PFSK-1 (cell line): ENCODE data around the gene FASN. TPM values are rescaled to one million over a fixed set of nuclear protein-coding genes. Genes with fewer than 3 reads are reported as not detected.

ENCODE experiments used
- FOXP2 ChIP-seq: optimal IDR thresholded peaks from 2 replicates; pipeline ENCODE3; 2011; ENCODE audit warnings: borderline replicate concordance, control low read depth, inconsistent platforms; ENCODE audit not compliant: insufficient read depth; ENCODE audit errors: extremely low read length, extremely low read depth
- POLR2AphosphoS5 ChIP-seq: IDR thresholded peaks from 2 replicates; pipeline ENCODE4 v1.6.1; 2012; ENCODE audit warnings: low read depth, mild to moderate bottlenecking, control low read depth, low read length, moderate library complexity
- REST ChIP-seq, 2 experiments: IDR thresholded peaks; 2 replicates each; pipeline versions ENCODE4 v1.6.1 to v1.8.0; 2011 to 2012; ENCODE audit warnings: low read depth in 2 of 2, low read length in 2 of 2, control low read depth in 1 of 2, inconsistent platforms in 1 of 2, mild to moderate bottlenecking in 1 of 2, moderate library complexity in 1 of 2; ENCODE audit not compliant: insufficient read depth in 1 of 2
- SIN3A ChIP-seq: IDR thresholded peaks from 2 replicates; pipeline ENCODE4 v1.6.1; 2012; ENCODE audit warnings: mild to moderate bottlenecking, low read length, moderate library complexity, borderline replicate concordance; ENCODE audit not compliant: insufficient read depth
- TAF1 ChIP-seq: IDR thresholded peaks from 2 replicates; pipeline ENCODE4 v1.6.1; 2012; ENCODE audit warnings: low read length, control low read depth, borderline replicate concordance; ENCODE audit not compliant: insufficient read depth
- polyA plus RNA-seq: library from polyadenylated mRNA; unstranded; fragments of >200 nt; gene quantifications from one replicate; pipeline ENCODE4 v1.2.1, GENCODE V29; 2012; ENCODE audit warnings: low read depth, missing spikeins; ENCODE audit not compliant: insufficient read length

FASN gene
- 420 TPM for polyA plus RNA-seq

GRCh38 chr17:82098169-82098938, at the start of gene FASN:
TSS of gene FASN (minus strand) at chr17:82098236. CDS start at chr17:82096445, 1,791 bp downstream.
- TF ChIP-seq FOXP2 = no peak
- peak; percentile 86; the same call in 1 of the 2 replicates for TF ChIP-seq SIN3A
- TF ChIP-seq POLR2AphosphoS5 = peak; percentile 93
- peak; percentile 97 for TF ChIP-seq TAF1
- TF ChIP-seq REST (IDR thresholded peaks at IDR 0.05; ENCODE audit: insufficient read depth in 1 of 2, low read depth in 2 of 2, low read length in 2 of 2) = peak; percentile 36 to 42; a peak in 1 of 4 replicates

GRCh38 chr17:82146663-82147654, 48.9 kb upstream of the FASN start:
- no peak for TF ChIP-seq POLR2AphosphoS5
- no peak for TF ChIP-seq FOXP2
- TF ChIP-seq SIN3A = no peak
- TF ChIP-seq TAF1 = no peak
- TF ChIP-seq REST (IDR thresholded peaks at IDR 0.05; ENCODE audit: insufficient read depth in 1 of 2, low read depth in 2 of 2, low read length in 2 of 2) = no peak

GRCh38 chr17:82145550-82146155, 47.6 kb upstream of the FASN start:
- TF ChIP-seq TAF1 (no peak), SIN3A (no peak), POLR2AphosphoS5 (no peak), REST (IDR thresholded peaks at IDR 0.05; ENCODE audit: insufficient read depth in 1 of 2, low read depth in 2 of 2, low read length in 2 of 2) (no peak), FOXP2 (no peak)

- no peak for TF ChIP-seq POLR2AphosphoS5
- TF ChIP-seq SIN3A = no peak
- TF ChIP-seq FOXP2 = no peak
- TF ChIP-seq TAF1 = no peak
- TF ChIP-seq REST (IDR thresholded peaks at IDR 0.05; ENCODE audit: insufficient read depth in 1 of 2, low read depth in 2 of 2, low read length in 2 of 2) = no peak
Measured at GRCh38 chr17:82143333-82143732, 45.3 kb upstream of the FASN start.
